HepG2 (cell line): ENCODE data around the gene INO80E. TPM values are rescaled to one million over a fixed set of nuclear protein-coding genes. Genes with fewer than 3 reads are reported as not detected.
A peak's percentile ranks its signal among the peaks of the same experiment; 100 is the strongest.

ENCODE experiments used
- ETV6 ChIP-seq: sonication (generic); formaldehyde crosslinking; conservative IDR thresholded peaks from 2 replicates; pipeline ENCODE4 v1.4.0; 2020; ENCODE audit warnings: missing genetic modification reagents
- HES4 ChIP-seq: sonication (generic); formaldehyde crosslinking; IDR thresholded peaks from 2 replicates; pipeline ENCODE4 v1.9.0; 2021; ENCODE audit warnings: mild to moderate bottlenecking, missing genetic modification reagents, borderline replicate concordance
- SIX1 ChIP-seq: sonication (generic); formaldehyde crosslinking; IDR thresholded peaks from 2 replicates; pipeline ENCODE4 v1.4.0; 2020; ENCODE audit warnings: missing genetic modification reagents, borderline replicate concordance
- SMC3 ChIP-seq: IDR thresholded peaks from 2 replicates; pipeline ENCODE4 v1.6.1; 2011; ENCODE audit warnings: low read length, improper control_type of control experiment
- TP53 ChIP-seq: sonication (generic); formaldehyde crosslinking; conservative IDR thresholded peaks from 2 replicates; pipeline ENCODE4 v1.4.0; 2020; ENCODE audit warnings: missing genetic modification reagents
- ZC3H4 ChIP-seq: sonication (generic); formaldehyde crosslinking; IDR thresholded peaks from 2 replicates; pipeline ENCODE4 v1.4.0; 2020; ENCODE audit warnings: missing genetic modification reagents, borderline replicate concordance
- ZNF138 ChIP-seq: sonication (generic); formaldehyde crosslinking; IDR thresholded peaks from 2 replicates; pipeline ENCODE4 v1.5.0; 2020; ENCODE audit warnings: mild to moderate bottlenecking, low read depth, missing genetic modification reagents
- ZNF660 ChIP-seq: sonication (generic); formaldehyde crosslinking; IDR thresholded peaks from 2 replicates; pipeline ENCODE4 v1.5.1; 2020; ENCODE audit warnings: mild to moderate bottlenecking, low read depth, missing genetic modification reagents, borderline replicate concordance
- polyA plus RNA-seq, 8 experiments: library from polyadenylated mRNA; depleted of rRNA in 3 of 8; stranded (reverse) in 7 of 8; unstranded in 1 of 8; fragments of >200 nt; fragmentation: Illumina TruSeq in 4 of 8; extraction: Trizol in 4 of 8; gene quantifications; 2 replicates each; pipeline versions ENCODE4 v1.2.1 to v1.2.3, GENCODE V29; 2011 to 2016; ENCODE audit warnings: low read depth in 4 of 8, missing spikeins in 1 of 8, mixed read lengths in 1 of 8; ENCODE audit not compliant: insufficient read depth in 1 of 8
- total RNA-seq, 5 experiments: library from RNA; depleted of rRNA; stranded (reverse); fragments of >200 nt; fragmentation: Illumina TruSeq; extraction: Trizol; gene quantifications; 2 replicates each; pipeline ENCODE4 v1.2.3, GENCODE V29; 2016; ENCODE audit warnings: low read depth in 1 of 5
- TF ChIP-seq, protein P1 (sequence below): sonication (generic); formaldehyde crosslinking; IDR thresholded peaks from 2 replicates; pipeline ENCODE4 v1.8.0; 2022; ENCODE audit warnings: mild to moderate bottlenecking, missing genetic modification reagents, borderline replicate concordance
- TF ChIP-seq, protein P2 (sequence below): sonication (generic); formaldehyde crosslinking; conservative IDR thresholded peaks from 2 replicates; pipeline ENCODE4 v1.8.0; 2022; ENCODE audit warnings: missing genetic modification reagents
- TF ChIP-seq, protein P3 (sequence below), 2 experiments: sonication (generic) in 1 of 2; formaldehyde crosslinking in 1 of 2; IDR thresholded peaks; 2 replicates each; pipeline versions ENCODE4 v1.5.1 to v1.6.1; 2011 to 2020; ENCODE audit warnings: borderline replicate concordance in 1 of 2, low read depth in 1 of 2, low read length in 1 of 2, mild to moderate bottlenecking in 1 of 2, missing genetic modification reagents in 1 of 2, moderate library complexity in 1 of 2
- TF ChIP-seq, protein P4 (sequence below): IDR thresholded peaks from 2 replicates; pipeline ENCODE4 v1.6.1; 2016; ENCODE audit warnings: low read depth, borderline replicate concordance
- TF ChIP-seq, protein P5 (sequence below): sonication (generic); formaldehyde crosslinking; IDR thresholded peaks from 2 replicates; pipeline ENCODE4; 2020; ENCODE audit warnings: missing genetic modification reagents, mild to moderate bottlenecking, borderline replicate concordance
- TF ChIP-seq, protein P6 (sequence below): fragments of 450-650 bp; IDR thresholded peaks from 2 replicates; pipeline ENCODE4 v1.6.1; 2016

INO80E gene
- total and polyA plus RNA-seq, 2 of the 13 experiments (the other 11 are each of a cell fraction or from before 2014, with no cell fraction given): 25.8 to 45.6 TPM

DNA sequence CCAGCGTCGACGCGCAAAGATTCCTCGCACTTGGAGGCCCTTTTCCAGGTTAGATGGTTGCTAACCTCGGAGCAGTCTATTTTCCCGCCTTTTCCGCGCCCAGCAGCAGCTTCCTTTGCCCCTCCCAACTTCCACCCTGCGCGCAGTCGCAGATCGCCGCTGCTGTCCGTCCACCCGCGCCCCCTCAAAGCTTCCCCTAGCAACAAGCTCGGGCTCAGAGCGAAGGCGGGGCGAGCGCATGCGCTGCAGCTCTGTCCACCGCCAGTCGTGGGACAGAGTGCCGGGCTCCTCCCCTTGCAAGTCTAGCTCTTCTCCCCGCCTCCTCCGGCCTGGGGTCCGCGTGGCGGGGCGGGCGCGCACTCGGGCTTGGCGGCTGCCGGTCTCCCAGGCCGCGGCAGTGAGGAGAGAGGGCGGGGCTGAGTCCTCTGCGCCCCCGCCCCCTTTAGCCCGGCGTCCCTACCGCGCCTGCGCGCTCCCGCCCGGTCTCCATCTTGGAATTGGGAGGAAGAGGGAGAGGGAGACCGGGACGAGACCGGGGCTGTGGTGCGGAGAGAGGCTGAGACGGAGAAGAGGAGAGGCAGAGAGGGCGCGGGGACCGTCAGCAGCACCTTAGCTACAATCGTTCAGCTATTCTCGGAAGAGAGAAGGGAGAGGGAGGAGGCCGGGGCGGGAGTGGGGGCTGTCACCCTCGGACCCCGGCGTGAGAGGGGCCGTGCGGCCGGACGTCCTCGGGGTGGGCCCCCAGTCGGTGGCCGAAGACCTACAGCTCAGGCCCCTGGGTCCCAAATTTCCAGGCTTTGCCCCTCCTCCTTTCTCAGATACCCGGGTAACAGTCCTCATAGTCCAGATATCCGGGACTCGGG, 22.4 kb upstream of the INO80E start, which contains the start of gene TAOK2 (continued):
- TF ChIP-seq, protein P1, sequence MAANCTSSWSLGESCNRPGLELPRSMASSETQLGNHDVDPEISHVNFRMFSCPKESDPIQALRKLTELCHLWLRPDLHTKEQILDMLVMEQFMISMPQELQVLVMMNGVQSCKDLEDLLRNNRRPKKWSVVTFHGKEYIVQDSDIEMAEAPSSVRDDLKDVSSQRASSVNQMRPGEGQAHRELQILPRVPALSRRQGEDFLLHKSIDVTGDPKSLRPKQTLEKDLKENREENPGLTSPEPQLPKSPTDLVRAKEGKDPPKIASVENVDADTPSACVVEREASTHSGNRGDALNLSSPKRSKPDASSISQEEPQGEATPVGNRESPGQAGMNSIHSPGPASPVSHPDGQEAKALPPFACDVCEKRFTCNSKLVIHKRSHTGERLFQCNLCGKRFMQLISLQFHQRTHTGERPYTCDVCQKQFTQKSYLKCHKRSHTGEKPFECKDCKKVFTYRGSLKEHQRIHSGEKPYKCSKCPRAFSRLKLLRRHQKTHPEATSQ (CRISPR knock-in tag): peak; percentile 23; the same call in 1 of the 2 replicates
- TF ChIP-seq, protein P2, sequence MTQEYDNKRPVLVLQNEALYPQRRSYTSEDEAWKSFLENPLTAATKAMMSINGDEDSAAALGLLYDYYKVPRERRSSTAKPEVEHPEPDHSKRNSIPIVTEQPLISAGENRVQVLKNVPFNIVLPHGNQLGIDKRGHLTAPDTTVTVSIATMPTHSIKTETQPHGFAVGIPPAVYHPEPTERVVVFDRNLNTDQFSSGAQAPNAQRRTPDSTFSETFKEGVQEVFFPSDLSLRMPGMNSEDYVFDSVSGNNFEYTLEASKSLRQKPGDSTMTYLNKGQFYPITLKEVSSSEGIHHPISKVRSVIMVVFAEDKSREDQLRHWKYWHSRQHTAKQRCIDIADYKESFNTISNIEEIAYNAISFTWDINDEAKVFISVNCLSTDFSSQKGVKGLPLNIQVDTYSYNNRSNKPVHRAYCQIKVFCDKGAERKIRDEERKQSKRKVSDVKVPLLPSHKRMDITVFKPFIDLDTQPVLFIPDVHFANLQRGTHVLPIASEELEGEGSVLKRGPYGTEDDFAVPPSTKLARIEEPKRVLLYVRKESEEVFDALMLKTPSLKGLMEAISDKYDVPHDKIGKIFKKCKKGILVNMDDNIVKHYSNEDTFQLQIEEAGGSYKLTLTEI (CRISPR knock-in tag): no peak
- TF ChIP-seq HES4 (CRISPR knock-in tag) (no peak), ZC3H4 (CRISPR knock-in tag) (no peak), ETV6 (CRISPR knock-in tag) (no peak), ZNF138 (CRISPR knock-in tag) (no peak; the same call in 1 of the 2 replicates), TP53 (peak; percentile 87; the same call in 1 of the 2 replicates), SIX1 (CRISPR knock-in tag) (no peak; the same call in 1 of the 2 replicates), ZNF660 (no peak), SMC3 (no peak)
- TF ChIP-seq, protein P3, sequence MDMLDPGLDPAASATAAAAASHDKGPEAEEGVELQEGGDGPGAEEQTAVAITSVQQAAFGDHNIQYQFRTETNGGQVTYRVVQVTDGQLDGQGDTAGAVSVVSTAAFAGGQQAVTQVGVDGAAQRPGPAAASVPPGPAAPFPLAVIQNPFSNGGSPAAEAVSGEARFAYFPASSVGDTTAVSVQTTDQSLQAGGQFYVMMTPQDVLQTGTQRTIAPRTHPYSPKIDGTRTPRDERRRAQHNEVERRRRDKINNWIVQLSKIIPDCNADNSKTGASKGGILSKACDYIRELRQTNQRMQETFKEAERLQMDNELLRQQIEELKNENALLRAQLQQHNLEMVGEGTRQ (IDR thresholded peaks at IDR 0.05; ENCODE audit: low read depth, low read length): no peak
- TF ChIP-seq, protein P3 (CRISPR knock-in tag; IDR thresholded peaks at IDR 0.05; ENCODE audit: borderline replicate concordance): no peak
- TF ChIP-seq, protein P4, sequence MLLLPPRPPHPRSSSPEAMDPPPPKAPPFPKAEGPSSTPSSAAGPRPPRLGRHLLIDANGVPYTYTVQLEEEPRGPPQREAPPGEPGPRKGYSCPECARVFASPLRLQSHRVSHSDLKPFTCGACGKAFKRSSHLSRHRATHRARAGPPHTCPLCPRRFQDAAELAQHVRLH (CRISPR knock-in tag): peak; percentile 62; the same call in 1 of the 2 replicates
- TF ChIP-seq, protein P5, sequence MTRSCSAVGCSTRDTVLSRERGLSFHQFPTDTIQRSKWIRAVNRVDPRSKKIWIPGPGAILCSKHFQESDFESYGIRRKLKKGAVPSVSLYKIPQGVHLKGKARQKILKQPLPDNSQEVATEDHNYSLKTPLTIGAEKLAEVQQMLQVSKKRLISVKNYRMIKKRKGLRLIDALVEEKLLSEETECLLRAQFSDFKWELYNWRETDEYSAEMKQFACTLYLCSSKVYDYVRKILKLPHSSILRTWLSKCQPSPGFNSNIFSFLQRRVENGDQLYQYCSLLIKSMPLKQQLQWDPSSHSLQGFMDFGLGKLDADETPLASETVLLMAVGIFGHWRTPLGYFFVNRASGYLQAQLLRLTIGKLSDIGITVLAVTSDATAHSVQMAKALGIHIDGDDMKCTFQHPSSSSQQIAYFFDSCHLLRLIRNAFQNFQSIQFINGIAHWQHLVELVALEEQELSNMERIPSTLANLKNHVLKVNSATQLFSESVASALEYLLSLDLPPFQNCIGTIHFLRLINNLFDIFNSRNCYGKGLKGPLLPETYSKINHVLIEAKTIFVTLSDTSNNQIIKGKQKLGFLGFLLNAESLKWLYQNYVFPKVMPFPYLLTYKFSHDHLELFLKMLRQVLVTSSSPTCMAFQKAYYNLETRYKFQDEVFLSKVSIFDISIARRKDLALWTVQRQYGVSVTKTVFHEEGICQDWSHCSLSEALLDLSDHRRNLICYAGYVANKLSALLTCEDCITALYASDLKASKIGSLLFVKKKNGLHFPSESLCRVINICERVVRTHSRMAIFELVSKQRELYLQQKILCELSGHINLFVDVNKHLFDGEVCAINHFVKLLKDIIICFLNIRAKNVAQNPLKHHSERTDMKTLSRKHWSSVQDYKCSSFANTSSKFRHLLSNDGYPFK: peak; percentile 57; the same call in 1 of the 2 replicates
- TF ChIP-seq, protein P6, sequence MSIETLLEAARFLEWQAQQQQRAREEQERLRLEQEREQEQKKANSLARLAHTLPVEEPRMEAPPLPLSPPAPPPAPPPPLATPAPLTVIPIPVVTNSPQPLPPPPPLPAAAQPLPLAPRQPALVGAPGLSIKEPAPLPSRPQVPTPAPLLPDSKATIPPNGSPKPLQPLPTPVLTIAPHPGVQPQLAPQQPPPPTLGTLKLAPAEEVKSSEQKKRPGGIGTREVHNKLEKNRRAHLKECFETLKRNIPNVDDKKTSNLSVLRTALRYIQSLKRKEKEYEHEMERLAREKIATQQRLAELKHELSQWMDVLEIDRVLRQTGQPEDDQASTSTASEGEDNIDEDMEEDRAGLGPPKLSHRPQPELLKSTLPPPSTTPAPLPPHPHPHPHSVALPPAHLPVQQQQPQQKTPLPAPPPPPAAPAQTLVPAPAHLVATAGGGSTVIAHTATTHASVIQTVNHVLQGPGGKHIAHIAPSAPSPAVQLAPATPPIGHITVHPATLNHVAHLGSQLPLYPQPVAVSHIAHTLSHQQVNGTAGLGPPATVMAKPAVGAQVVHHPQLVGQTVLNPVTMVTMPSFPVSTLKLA: peak; percentile 84
